22Rv1 (cell line): ENCODE results near the gene PHACTR1.

Experiments
- CTCF ChIP-seq: fragments of 450-650 bp; IDR thresholded peaks from 2 replicates; pipeline ENCODE4 v1.5.1; 2017; ENCODE audit warnings: mild to moderate bottlenecking
- ZFX ChIP-seq: fragments of 450-650 bp; IDR thresholded peaks from 2 replicates; pipeline ENCODE4 v1.6.1; 2017; ENCODE audit warnings: antibody characterized with exemption, borderline replicate concordance

- no peak for TF ChIP-seq CTCF
- TF ChIP-seq ZFX: no peak
Observed at GRCh38 chr6:13026557-13026956, 310.0 kb downstream of the PHACTR1 start.
